NCI-H2227 (cell line): Measurements from ENCODE around the gene UBR3.
"Not testable (repeated sequence)": the region's sequence is repeated elsewhere in the genome, so short reads cannot be mapped to it uniquely, and the experiment has no call there.

Experiments
- DNase-seq: peaks from one replicate; lab custom pipeline; 2025; ENCODE audit not compliant: unreplicated experiment; lab: John Stamatoyannopoulos, UW

Gene UBR3

GRCh38 chr2:169933124-169933711, 106.0 kb downstream of the UBR3 start:
- DNase-seq = peak; percentile 75

GRCh38 chr2:169936652-169937051, 109.4 kb downstream of the UBR3 start:
- DNase-seq = not testable (repeated sequence)

GRCh38 chr2:169945515-169945914, 118.3 kb downstream of the UBR3 start:
- no peak for DNase-seq

- no peak for DNase-seq
Observed at GRCh38 chr2:169946092-169946491, 118.8 kb downstream of the UBR3 start.

- DNase-seq = no peak
Observed at GRCh38 chr2:169946546-169946945, 119.3 kb downstream of the UBR3 start.

- no peak for DNase-seq
Observed at GRCh38 chr2:169955940-169956339, 128.7 kb downstream of the UBR3 start.

- not testable (repeated sequence) for DNase-seq
Observed at GRCh38 chr2:169957219-169957618, 130.0 kb downstream of the UBR3 start.

GRCh38 chr2:169961911-169962310, 134.7 kb downstream of the UBR3 start:
- no peak for DNase-seq

- DNase-seq = no peak
Observed at GRCh38 chr2:169963786-169964185, 136.5 kb downstream of the UBR3 start.

- no peak for DNase-seq
Observed at GRCh38 chr2:169964740-169965139, 137.5 kb downstream of the UBR3 start.

GRCh38 chr2:169965495-169965894, 138.2 kb downstream of the UBR3 start:
- DNase-seq = no peak

GRCh38 chr2:169966454-169966853, 139.2 kb downstream of the UBR3 start:
- no peak for DNase-seq

GRCh38 chr2:169968743-169969142, 141.5 kb downstream of the UBR3 start:
- no peak for DNase-seq

- DNase-seq = no peak
Observed at GRCh38 chr2:169975221-169975620, 148.0 kb downstream of the UBR3 start.

- DNase-seq = no peak
Observed at GRCh38 chr2:169976335-169976851, 149.1 kb downstream of the UBR3 start.

- DNase-seq = no peak
Observed at GRCh38 chr2:169977530-169977929, 150.3 kb downstream of the UBR3 start.

- no peak for DNase-seq
Observed at GRCh38 chr2:169978402-169979017, 151.3 kb downstream of the UBR3 start.

GRCh38 chr2:169979025-169979424, 151.8 kb downstream of the UBR3 start:
- no peak for DNase-seq

- no peak for DNase-seq
Observed at GRCh38 chr2:169980001-169980400, 152.7 kb downstream of the UBR3 start.

GRCh38 chr2:169980643-169981042, 153.4 kb downstream of the UBR3 start:
- DNase-seq = no peak

- no peak for DNase-seq
Observed at GRCh38 chr2:169982929-169983328, 155.7 kb downstream of the UBR3 start.

GRCh38 chr2:169983506-169983905, 156.3 kb downstream of the UBR3 start:
- DNase-seq = no peak

- no peak for DNase-seq
Observed at GRCh38 chr2:169984145-169984544, 156.9 kb downstream of the UBR3 start.
